Measurements from ENCODE around the gene OR2H1. TPM values are rescaled to one million over a fixed set of nuclear protein-coding genes. Genes with fewer than 3 reads are reported as not detected.

The OR2H1 gene
- total and polyA plus RNA-seq, 8 donors, result not detected

DNA sequence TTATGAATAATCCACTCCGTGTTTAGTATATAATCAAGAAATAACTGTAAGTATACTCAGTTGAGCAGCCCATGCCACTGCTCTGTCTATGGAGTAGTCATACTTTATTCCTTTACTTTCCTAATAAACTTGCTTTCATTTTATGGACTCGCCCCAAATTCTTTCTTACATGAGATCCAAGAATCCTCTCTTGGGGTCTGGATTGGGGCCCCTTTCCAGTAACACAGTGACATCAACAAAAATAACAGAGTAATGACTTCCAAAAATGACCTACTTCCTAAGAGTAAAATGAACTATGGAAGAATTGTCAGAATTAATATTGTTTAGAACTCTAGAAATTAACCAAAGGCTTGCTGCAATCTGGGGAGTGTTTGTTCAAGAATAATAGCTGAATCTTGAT, 8.8 kb downstream of the OR2H1 start:
- TF ChIP-seq CTCF (IDR thresholded peaks at IDR 0.05), result no peak
- H3K27me3 ChIP-seq, result no peaks in the 10 kb centered on the region
- no peak overlapping the region for H3K27ac ChIP-seq
- H3K36me3 ChIP-seq, result no peaks in the 10 kb centered on the region
- H3K9me3 ChIP-seq, result no peaks in the 10 kb centered on the region
- H3K4me3 ChIP-seq, result no peak overlapping the region
- no peak for ATAC-seq
- H3K4me1 ChIP-seq, result no peaks in the 10 kb centered on the region
- intact Hi-C loops (cut with DNase I), result no loop called here
- no peak for DNase-seq

- no peak for ATAC-seq
- no peaks in the 10 kb centered on the region for H3K9me3 ChIP-seq
- no peak overlapping the region for H3K27ac ChIP-seq
- no peaks in the 10 kb centered on the region for H3K36me3 ChIP-seq
- intact Hi-C loops (cut with DNase I), result no loop called here
- H3K27me3 ChIP-seq, result no peaks in the 10 kb centered on the region
- DNase-seq, result no peak
- H3K4me1 ChIP-seq, result no peaks in the 10 kb centered on the region
- no peak overlapping the region for H3K4me3 ChIP-seq
- TF ChIP-seq CTCF (IDR thresholded peaks at IDR 0.05), result no peak
These were observed 9.3 kb downstream of the OR2H1 start for GRCh38 chr6:29466241-29466640.

DNA sequence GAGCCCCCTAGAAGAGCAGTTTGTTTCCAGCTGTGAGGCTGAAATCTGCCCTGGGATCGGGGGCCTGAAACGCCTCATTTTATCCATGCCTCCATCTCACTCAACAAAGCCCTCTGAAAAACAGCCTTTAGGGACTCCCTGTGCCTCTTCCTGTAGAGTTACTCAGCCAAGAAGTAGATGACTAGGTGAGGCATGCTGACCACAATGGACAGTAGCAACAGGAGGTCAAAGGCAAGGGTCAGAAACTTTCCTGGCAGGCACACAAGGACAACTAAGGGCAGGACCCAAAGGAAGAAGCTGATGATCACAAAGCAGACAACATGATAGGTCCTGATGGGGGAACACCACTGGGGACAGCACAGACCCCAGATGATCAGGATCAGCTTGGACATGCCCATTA, 18.0 kb downstream of the OR2H1 start:
- Histone ChIP-seq H3K27ac (no peak overlapping the region), H3K9me3 (no peaks in the 10 kb centered on the region), H3K4me1 (no peaks in the 10 kb centered on the region), H3K27me3 (no peaks in the 10 kb centered on the region), H3K36me3 (no peaks in the 10 kb centered on the region), H3K4me3 (no peak overlapping the region)
- intact Hi-C loops (cut with DNase I), result no loop called here
- no peak for TF ChIP-seq CTCF (IDR thresholded peaks at IDR 0.05)
- no peak for ATAC-seq
- no peak for DNase-seq

GRCh38 chr6:29477923-29478450, 21.0 kb downstream of the OR2H1 start:
- no peaks in the 10 kb centered on the region for H3K27me3 ChIP-seq
- H3K9me3 ChIP-seq, result no peaks in the 10 kb centered on the region
- H3K27ac ChIP-seq, result no peak overlapping the region
- no peaks in the 10 kb centered on the region for H3K36me3 ChIP-seq
- TF ChIP-seq CTCF (IDR thresholded peaks at IDR 0.05), result no peak
- H3K4me1 ChIP-seq, result no peaks in the 10 kb centered on the region
- DNase-seq (no peak), ATAC-seq (no peak)
- H3K4me3 ChIP-seq, result no peak overlapping the region
- intact Hi-C loops (cut with DNase I), result no loop called here

- Histone ChIP-seq H3K27ac (no peak overlapping the region), H3K4me1 (no peaks in the 10 kb centered on the region), H3K9me3 (no peaks in the 10 kb centered on the region), H3K36me3 (no peaks in the 10 kb centered on the region), H3K4me3 (no peak overlapping the region), H3K27me3 (no peaks in the 10 kb centered on the region)
- no peak for TF ChIP-seq CTCF (IDR thresholded peaks at IDR 0.05)
- ATAC-seq (no peak), DNase-seq (no peak)
- intact Hi-C loops (cut with DNase I), result no loop called here
These were observed 21.8 kb downstream of the OR2H1 start for GRCh38 chr6:29478740-29479139.

Data from left lung (tissue), 10 donors.